GM21529 (cell line): ENCODE measurements around the gene CLDN17.

Source experiments
- ATAC-seq: cut with Tn5 transposase; IDR thresholded peaks from one replicate; pipeline ENCODE4 v1.9.1; 2021; ENCODE audit not compliant: unreplicated experiment

Gene CLDN17

DNA sequence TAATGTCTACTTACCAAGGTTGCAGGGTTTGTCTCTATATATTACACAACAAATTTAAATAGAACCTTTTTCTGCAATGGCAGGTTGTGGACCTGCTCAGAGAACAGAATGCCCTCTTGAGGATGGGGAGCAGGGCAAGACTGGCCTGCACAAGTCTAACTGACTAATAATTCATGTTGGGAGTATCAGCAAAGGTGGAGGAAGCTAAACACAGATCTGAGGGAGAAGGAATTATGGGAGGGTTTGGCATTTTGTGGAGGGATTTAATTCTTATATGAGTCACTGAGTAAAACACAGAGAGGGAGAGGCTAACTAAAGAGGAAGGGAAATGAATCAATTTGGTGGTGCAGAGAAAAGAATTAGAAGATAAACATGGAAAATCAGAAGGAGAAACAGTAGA is 40.0 kb downstream of the CLDN17 start:
- no peak for ATAC-seq

DNA sequence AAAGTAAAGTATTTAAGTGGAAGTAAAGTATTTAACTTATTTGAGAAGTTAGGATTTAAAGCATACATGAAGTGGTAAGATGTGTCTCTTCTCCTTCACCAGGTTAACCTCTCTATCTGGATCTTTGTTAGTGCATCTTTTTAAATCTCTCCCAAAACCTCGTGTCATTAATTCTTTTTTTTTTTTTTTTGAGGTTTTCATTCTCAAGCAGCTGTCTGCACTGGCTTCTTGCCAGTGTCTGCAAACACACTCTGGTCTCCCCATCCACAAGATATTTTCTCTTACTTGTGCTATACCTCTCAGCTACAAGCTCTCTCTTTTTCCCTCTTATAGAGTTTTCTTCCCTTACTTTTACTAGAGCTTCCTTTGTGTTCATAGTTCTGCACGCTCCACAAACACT is 49.0 kb downstream of the CLDN17 start:
- ATAC-seq: no peak

DNA sequence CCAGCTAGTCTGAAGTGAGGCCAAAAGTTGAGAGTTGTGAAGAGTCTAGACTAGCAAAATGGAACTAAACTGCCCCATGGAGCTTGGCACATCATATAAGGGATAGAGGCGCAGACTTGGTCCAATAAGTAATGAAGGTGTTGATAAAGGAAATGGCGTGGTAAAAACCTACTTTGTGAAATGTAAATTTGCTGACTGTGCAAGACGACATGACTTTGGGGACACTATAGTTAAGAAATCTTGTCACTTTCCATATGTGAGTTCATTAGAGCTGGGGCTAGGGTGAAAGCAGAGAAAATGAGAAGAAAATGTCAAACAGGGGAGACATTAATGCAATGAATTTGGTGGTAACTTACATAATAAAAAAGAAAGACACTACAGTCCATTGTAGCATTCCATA is 50.1 kb downstream of the CLDN17 start:
- no peak for ATAC-seq
